SK-N-SH (cell line): ENCODE measurements around the gene CSRNP2. TPM values are rescaled to one million over a fixed set of nuclear protein-coding genes. Genes with fewer than 3 reads are reported as not detected.

ENCODE experiments used
- CTCF ChIA-PET: fragments of 300-600, 350-600 bp; formaldehyde crosslinking; extraction: SDS; loops from one replicate; lab custom pipeline; 2021; lab: Yijun Ruan, JAX
- POLR2A ChIA-PET: fragments of 350-600 bp; sonication (Branson Sonifier 250); formaldehyde crosslinking; extraction: SDS; loops from one replicate; lab custom pipeline; 2020; ENCODE audit warnings: antibody characterized with exemption, inconsistent platforms; lab: Yijun Ruan, JAX
- DNase-seq: peaks from one replicate; pipeline ENCODE4 v3.0.0; 2012
- H2AFZ ChIP-seq: fragments of 200-600 bp; sonication (generic); 2 replicates; pipeline ENCODE4 v1.8.1; 2016; ENCODE audit warnings: antibody characterized with exemption, mild to moderate bottlenecking, low read depth
- H3F3A ChIP-seq: fragments of 200-600 bp; sonication (generic); replicated peaks from 2 replicates; pipeline ENCODE3; 2016; ENCODE audit warnings: antibody characterized with exemption, mild to moderate bottlenecking; ENCODE audit not compliant: insufficient read depth
- H3K27ac ChIP-seq, 2 experiments: fragments of 200-500 bp in 1 of 2; fragments of 200-600 bp in 1 of 2; sonication (Bioruptor generic) in 1 of 2; sonication (generic), shearing (Covaris generic) in 1 of 2; 2 replicates each; pipeline versions ENCODE4 v1.5.1 to v1.6.1; 2014 to 2016; ENCODE audit warnings: low read depth in 2 of 2, inconsistent platforms in 1 of 2, low read length in 1 of 2, mild to moderate bottlenecking in 1 of 2, mixed read lengths in 1 of 2
- H3K27me3 ChIP-seq: fragments of 200-600 bp; sonication (generic), shearing (Covaris generic); 2 replicates; pipeline ENCODE4 v1.6.1; 2016; ENCODE audit warnings: mixed run types; ENCODE audit not compliant: insufficient read depth
- H3K36me3 ChIP-seq, 2 experiments: fragments of 200-500 bp in 1 of 2; fragments of 200-600 bp in 1 of 2; sonication (Bioruptor generic) in 1 of 2; sonication (generic) in 1 of 2; replicated peaks in 1 of 2; 2 replicates each; pipeline versions ENCODE3 to v1.5.1; 2014 to 2016; ENCODE audit warnings: low read length in 1 of 2, mild to moderate bottlenecking in 1 of 2; ENCODE audit not compliant: insufficient read depth in 2 of 2, control insufficient read depth in 1 of 2
- H3K4me1 ChIP-seq, 2 experiments: fragments of 200-500 bp in 1 of 2; fragments of 200-600 bp in 1 of 2; sonication (Bioruptor generic) in 1 of 2; sonication (generic), shearing (Covaris generic) in 1 of 2; 2 replicates each; pipeline versions ENCODE4 v1.5.1 to v1.6.1; 2014 to 2016; ENCODE audit warnings: low read depth in 1 of 2, low read length in 1 of 2, mixed run types in 1 of 2; ENCODE audit not compliant: insufficient read depth in 2 of 2, control insufficient read depth in 1 of 2
- H3K4me2 ChIP-seq: fragments of 200-600 bp; sonication (generic), shearing (Covaris generic); 2 replicates; pipeline ENCODE4 v1.6.1; 2017; ENCODE audit warnings: mixed run types
- H3K4me3 ChIP-seq, 2 experiments: fragments of 200-500 bp in 1 of 2; fragments of 200-600 bp in 1 of 2; sonication (Bioruptor generic) in 1 of 2; sonication (generic), shearing (Covaris generic) in 1 of 2; 2 replicates each; pipeline versions ENCODE4 v1.5.1 to v1.8.1; 2014 to 2016; ENCODE audit warnings: low read depth in 2 of 2, inconsistent platforms in 1 of 2, low read length in 1 of 2, mild to moderate bottlenecking in 1 of 2, mixed read lengths in 1 of 2, moderate library complexity in 1 of 2
- H3K79me2 ChIP-seq: fragments of 200-600 bp; sonication (generic); 2 replicates; pipeline ENCODE4 v1.8.1; 2017; ENCODE audit warnings: mild to moderate bottlenecking; ENCODE audit not compliant: insufficient read depth
- H3K9ac ChIP-seq: fragments of 200-600 bp; sonication (generic); 2 replicates; pipeline ENCODE4 v1.6.1; 2017; ENCODE audit warnings: mixed run types
- H3K9me2 ChIP-seq: fragments of 200-600 bp; sonication (generic); 2 replicates; pipeline ENCODE4 v1.6.1; 2017; ENCODE audit warnings: mixed run types
- H3K9me3 ChIP-seq: fragments of 200-600 bp; sonication (generic); 2 replicates; pipeline ENCODE4 v1.6.1; 2017; ENCODE audit warnings: mixed run types, mild to moderate bottlenecking, moderate library complexity
- H4K20me1 ChIP-seq: fragments of 200-600 bp; sonication (generic); 2 replicates; pipeline ENCODE4 v1.6.1; 2017; ENCODE audit warnings: mild to moderate bottlenecking, mixed run types; ENCODE audit not compliant: insufficient read depth
- CHD2 ChIP-seq: fragments of 150-350 bp; IDR thresholded peaks from 2 replicates; pipeline ENCODE4 v1.6.1; 2018; ENCODE audit warnings: low read length; ENCODE audit not compliant: partially characterized antibody
- EP300 ChIP-seq, 2 experiments: IDR thresholded peaks; 2 replicates each; pipeline versions ENCODE4 v1.4.0 to v1.6.1; 2012; ENCODE audit warnings: borderline replicate concordance in 1 of 2, low read depth in 1 of 2, low read length in 1 of 2
- FOXJ3 ChIP-seq: sonication (generic); formaldehyde crosslinking; IDR thresholded peaks from 2 replicates; pipeline ENCODE4 v1.5.1; 2020; ENCODE audit warnings: mild to moderate bottlenecking, missing genetic modification reagents
- GATA2 ChIP-seq: sonication (generic); formaldehyde crosslinking; IDR thresholded peaks from 2 replicates; pipeline ENCODE4 v1.5.0; 2020; ENCODE audit warnings: mild to moderate bottlenecking, missing genetic modification reagents
- JUND ChIP-seq: IDR thresholded peaks from 2 replicates; pipeline ENCODE4 v1.4.0; 2012
- NFIC ChIP-seq: IDR thresholded peaks from 2 replicates; pipeline ENCODE4 v1.4.0; 2012; ENCODE audit warnings: borderline replicate concordance
- POLR2AphosphoS5 ChIP-seq: IDR thresholded peaks from 2 replicates; pipeline ENCODE4 v1.6.1; 2012; ENCODE audit warnings: low read depth, low read length
- RFX5 ChIP-seq: IDR thresholded peaks from 2 replicates; pipeline ENCODE4 v1.6.1; 2012; ENCODE audit warnings: mild to moderate bottlenecking, improper control_type of control experiment, low read length
- RXRA ChIP-seq: IDR thresholded peaks from 2 replicates; pipeline ENCODE4 v1.4.0; 2012; ENCODE audit warnings: low read depth, mild to moderate bottlenecking, borderline replicate concordance
- SMC3 ChIP-seq: IDR thresholded peaks from 2 replicates; pipeline ENCODE4 v1.6.1; 2012; ENCODE audit warnings: low read depth, low read length, improper control_type of control experiment
- WGBS: methylation state at CpG from one replicate; pipeline ENCODE4 v1.1.6; 2017; ENCODE audit warnings: low lambda C conversion rate; 5-methylcytosine and 5-hydroxymethylcytosine counted together
- polyA plus RNA-seq, 3 experiments: library from polyadenylated mRNA; depleted of rRNA; stranded (reverse); fragments of >200 nt; gene quantifications; 2 replicates each; pipeline ENCODE4 v1.2.3, GENCODE V29; 2012
- TF ChIP-seq, protein P1 (sequence below): IDR thresholded peaks from 2 replicates; pipeline ENCODE4 v1.4.0; 2012; ENCODE audit warnings: low read depth
- TF ChIP-seq, protein P2 (sequence below): IDR thresholded peaks from 2 replicates; pipeline ENCODE4 v1.4.0; 2012; ENCODE audit warnings: low read depth, borderline replicate concordance
- TF ChIP-seq, protein P3 (sequence below): fragments of 200-600 bp; sonication (generic); IDR thresholded peaks from 2 replicates; pipeline ENCODE4 v1.6.1; 2017; ENCODE audit warnings: antibody characterized with exemption, mild to moderate bottlenecking, moderate library complexity
- TF ChIP-seq, protein P4 (sequence below): IDR thresholded peaks from 2 replicates; pipeline ENCODE4 v1.6.1; 2012; ENCODE audit warnings: mild to moderate bottlenecking, low read depth, low read length, moderate library complexity
- TF ChIP-seq, protein P5 (sequence below): fragments of 150-350 bp; IDR thresholded peaks from 2 replicates; pipeline ENCODE4 v1.6.1; 2016; ENCODE audit warnings: mild to moderate bottlenecking, low read depth, low read length

Gene CSRNP2
- polyA plus RNA-seq, 1 of the 3 experiments (the other 2 are of a cell fraction), result 18.7 TPM

DNA sequence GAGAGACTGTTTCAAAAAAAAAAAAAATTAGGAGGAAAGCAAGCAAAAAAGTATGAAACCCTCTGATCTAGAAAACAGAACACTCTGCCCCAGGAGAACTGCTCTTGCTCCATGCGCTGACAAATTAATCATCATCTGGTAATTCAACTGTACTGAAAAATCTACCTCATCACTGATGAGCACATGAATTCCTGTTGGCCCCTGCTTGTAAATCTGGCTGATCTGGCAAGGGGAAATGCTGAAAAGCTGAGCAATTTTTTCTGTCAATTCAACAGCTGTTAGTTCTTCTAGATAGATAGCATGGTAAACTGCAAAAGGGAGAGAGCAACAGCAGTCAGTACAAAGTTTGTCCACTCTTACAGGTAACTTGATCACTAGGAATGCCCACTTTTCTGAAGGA lies 15.2 kb upstream of the CSRNP2 start (continued):
- TF ChIP-seq RXRA (no peak), CHD2 (no peak), EP300 (IDR thresholded peaks at IDR 0.05; ENCODE audit: borderline replicate concordance in 1 of 2, low read depth in 1 of 2, low read length in 1 of 2) (no peak), RFX5 (no peak), JUND (no peak), NFIC (no peak), SMC3 (no peak), GATA2 (CRISPR knock-in tag) (no peak)
- TF ChIP-seq, protein P1, sequence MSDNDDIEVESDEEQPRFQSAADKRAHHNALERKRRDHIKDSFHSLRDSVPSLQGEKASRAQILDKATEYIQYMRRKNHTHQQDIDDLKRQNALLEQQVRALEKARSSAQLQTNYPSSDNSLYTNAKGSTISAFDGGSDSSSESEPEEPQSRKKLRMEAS, result no peak
- TF ChIP-seq, protein P2, sequence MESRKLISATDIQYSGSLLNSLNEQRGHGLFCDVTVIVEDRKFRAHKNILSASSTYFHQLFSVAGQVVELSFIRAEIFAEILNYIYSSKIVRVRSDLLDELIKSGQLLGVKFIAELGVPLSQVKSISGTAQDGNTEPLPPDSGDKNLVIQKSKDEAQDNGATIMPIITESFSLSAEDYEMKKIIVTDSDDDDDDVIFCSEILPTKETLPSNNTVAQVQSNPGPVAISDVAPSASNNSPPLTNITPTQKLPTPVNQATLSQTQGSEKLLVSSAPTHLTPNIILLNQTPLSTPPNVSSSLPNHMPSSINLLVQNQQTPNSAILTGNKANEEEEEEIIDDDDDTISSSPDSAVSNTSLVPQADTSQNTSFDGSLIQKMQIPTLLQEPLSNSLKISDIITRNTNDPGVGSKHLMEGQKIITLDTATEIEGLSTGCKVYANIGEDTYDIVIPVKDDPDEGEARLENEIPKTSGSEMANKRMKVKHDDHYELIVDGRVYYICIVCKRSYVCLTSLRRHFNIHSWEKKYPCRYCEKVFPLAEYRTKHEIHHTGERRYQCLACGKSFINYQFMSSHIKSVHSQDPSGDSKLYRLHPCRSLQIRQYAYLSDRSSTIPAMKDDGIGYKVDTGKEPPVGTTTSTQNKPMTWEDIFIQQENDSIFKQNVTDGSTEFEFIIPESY, result no peak
- TF ChIP-seq, protein P3, sequence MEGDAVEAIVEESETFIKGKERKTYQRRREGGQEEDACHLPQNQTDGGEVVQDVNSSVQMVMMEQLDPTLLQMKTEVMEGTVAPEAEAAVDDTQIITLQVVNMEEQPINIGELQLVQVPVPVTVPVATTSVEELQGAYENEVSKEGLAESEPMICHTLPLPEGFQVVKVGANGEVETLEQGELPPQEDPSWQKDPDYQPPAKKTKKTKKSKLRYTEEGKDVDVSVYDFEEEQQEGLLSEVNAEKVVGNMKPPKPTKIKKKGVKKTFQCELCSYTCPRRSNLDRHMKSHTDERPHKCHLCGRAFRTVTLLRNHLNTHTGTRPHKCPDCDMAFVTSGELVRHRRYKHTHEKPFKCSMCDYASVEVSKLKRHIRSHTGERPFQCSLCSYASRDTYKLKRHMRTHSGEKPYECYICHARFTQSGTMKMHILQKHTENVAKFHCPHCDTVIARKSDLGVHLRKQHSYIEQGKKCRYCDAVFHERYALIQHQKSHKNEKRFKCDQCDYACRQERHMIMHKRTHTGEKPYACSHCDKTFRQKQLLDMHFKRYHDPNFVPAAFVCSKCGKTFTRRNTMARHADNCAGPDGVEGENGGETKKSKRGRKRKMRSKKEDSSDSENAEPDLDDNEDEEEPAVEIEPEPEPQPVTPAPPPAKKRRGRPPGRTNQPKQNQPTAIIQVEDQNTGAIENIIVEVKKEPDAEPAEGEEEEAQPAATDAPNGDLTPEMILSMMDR, result no peak

DNA sequence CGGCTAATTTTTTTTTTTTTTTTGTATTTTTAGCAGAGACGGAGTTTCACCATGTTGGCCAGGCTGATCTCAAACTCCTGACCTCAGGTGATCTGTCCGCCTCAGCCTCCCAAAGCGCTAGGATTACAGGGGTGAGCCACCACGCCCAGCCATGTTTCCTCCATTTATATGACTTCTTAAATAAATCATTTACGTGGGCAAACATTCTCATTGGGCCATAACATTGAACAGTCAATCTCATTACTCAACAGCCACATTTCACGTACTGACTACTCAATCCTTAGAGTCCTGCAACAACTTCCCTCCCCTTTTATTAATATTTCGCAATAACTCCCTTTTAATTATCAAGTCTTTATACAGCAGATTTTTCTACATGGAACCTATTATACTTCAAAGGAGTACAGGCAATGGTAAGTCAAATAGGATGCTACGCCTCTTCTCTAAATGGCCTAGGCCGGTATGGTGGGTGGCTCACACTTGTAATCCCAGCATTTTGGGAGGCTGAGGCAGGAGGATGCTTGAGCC lies 7.4 kb upstream of the CSRNP2 start:
- no peaks in the 10 kb centered on the region for H3K9me3 ChIP-seq
- no peak overlapping the region for H3K4me3 ChIP-seq
- H3K27ac ChIP-seq, result no peak overlapping the region
- H2AFZ ChIP-seq, result no peak overlapping the region
- no peak overlapping the region for H3K4me2 ChIP-seq
- no peaks in the 10 kb centered on the region for H3K27me3 ChIP-seq
- no peaks in the 10 kb centered on the region for H3K4me1 ChIP-seq
- H3K36me3 ChIP-seq, result peaks cover 21 to 32% of the 10 kb centered on the region in 2 experiments
- no peak overlapping the region for H3K9ac ChIP-seq
- CTCF ChIA-PET, result interaction anchor here (1.7 kb wide), 1 partner anchor 10 kb away, joined by 5 read pairs; no protein-coding TSS in a partner anchor
- DNase-seq, result no peak
- WGBS, result 97% methylated on average over 10 of the region's 10 CpGs
- TF ChIP-seq, protein P4, sequence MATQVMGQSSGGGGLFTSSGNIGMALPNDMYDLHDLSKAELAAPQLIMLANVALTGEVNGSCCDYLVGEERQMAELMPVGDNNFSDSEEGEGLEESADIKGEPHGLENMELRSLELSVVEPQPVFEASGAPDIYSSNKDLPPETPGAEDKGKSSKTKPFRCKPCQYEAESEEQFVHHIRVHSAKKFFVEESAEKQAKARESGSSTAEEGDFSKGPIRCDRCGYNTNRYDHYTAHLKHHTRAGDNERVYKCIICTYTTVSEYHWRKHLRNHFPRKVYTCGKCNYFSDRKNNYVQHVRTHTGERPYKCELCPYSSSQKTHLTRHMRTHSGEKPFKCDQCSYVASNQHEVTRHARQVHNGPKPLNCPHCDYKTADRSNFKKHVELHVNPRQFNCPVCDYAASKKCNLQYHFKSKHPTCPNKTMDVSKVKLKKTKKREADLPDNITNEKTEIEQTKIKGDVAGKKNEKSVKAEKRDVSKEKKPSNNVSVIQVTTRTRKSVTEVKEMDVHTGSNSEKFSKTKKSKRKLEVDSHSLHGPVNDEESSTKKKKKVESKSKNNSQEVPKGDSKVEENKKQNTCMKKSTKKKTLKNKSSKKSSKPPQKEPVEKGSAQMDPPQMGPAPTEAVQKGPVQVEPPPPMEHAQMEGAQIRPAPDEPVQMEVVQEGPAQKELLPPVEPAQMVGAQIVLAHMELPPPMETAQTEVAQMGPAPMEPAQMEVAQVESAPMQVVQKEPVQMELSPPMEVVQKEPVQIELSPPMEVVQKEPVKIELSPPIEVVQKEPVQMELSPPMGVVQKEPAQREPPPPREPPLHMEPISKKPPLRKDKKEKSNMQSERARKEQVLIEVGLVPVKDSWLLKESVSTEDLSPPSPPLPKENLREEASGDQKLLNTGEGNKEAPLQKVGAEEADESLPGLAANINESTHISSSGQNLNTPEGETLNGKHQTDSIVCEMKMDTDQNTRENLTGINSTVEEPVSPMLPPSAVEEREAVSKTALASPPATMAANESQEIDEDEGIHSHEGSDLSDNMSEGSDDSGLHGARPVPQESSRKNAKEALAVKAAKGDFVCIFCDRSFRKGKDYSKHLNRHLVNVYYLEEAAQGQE, result no peak
- TF ChIP-seq, protein P5, sequence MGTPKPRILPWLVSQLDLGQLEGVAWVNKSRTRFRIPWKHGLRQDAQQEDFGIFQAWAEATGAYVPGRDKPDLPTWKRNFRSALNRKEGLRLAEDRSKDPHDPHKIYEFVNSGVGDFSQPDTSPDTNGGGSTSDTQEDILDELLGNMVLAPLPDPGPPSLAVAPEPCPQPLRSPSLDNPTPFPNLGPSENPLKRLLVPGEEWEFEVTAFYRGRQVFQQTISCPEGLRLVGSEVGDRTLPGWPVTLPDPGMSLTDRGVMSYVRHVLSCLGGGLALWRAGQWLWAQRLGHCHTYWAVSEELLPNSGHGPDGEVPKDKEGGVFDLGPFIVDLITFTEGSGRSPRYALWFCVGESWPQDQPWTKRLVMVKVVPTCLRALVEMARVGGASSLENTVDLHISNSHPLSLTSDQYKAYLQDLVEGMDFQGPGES, result no peak
- TF ChIP-seq POLR2AphosphoS5, result no peak
- no peak for TF ChIP-seq FOXJ3 (CRISPR knock-in tag)
- no peak for TF ChIP-seq NFIC
- no peaks in the 10 kb centered on the region for H3K79me2 ChIP-seq
- POLR2A ChIA-PET, result no interaction called here
- no peaks in the 10 kb centered on the region for H4K20me1 ChIP-seq
- no peaks in the 10 kb centered on the region for H3K9me2 ChIP-seq
- H3F3A ChIP-seq, result peaks cover 5% of the 10 kb centered on the region
